KOPT-K1 (cell line): ENCODE results near the gene DDX50.
"Not testable (repeated sequence)": the region's sequence is repeated elsewhere in the genome, so short reads cannot be mapped to it uniquely, and the experiment has no call there.

Source experiments
- H3K27ac ChIP-seq: fragments of 200-600 bp; sonication (generic); 2 replicates; pipeline ENCODE4 v1.5.1; 2016; ENCODE audit warnings: antibody characterized with exemption, mild to moderate bottlenecking, low read depth, low read length; ENCODE audit not compliant: poor library complexity, severe bottlenecking
- H3K36me3 ChIP-seq: fragments of 200-600 bp; sonication (generic); 2 replicates; pipeline ENCODE4 v1.5.1; 2017; ENCODE audit warnings: antibody characterized with exemption, mild to moderate bottlenecking, low read length, moderate library complexity; ENCODE audit not compliant: insufficient read depth
- H3K9me3 ChIP-seq: fragments of 200-600 bp; sonication (generic); 2 replicates; pipeline ENCODE4 v1.5.1; 2017; ENCODE audit warnings: antibody characterized with exemption, low read length, mild to moderate bottlenecking; ENCODE audit not compliant: insufficient read depth, poor library complexity, severe bottlenecking

DDX50 gene

GRCh38 chr10:68901105-68901927 is at the start of gene DDX50:
DDX50 (plus strand) TSS chr10:68901315; CDS start chr10:68901385, 70 bp downstream.
- Histone ChIP-seq H3K36me3 (peaks cover 25% of the 10 kb centered on the region), H3K27ac (peak within 1 kb of the TSS; percentile 98)

GRCh38 chr10:68856352-68856751 is 44.8 kb upstream of the DDX50 start:
- H3K27ac ChIP-seq = no peak overlapping the region
- H3K36me3 ChIP-seq = no peaks in the 10 kb centered on the region
- peaks cover 15% of the 10 kb centered on the region for H3K9me3 ChIP-seq

More at GRCh38 chr10:68901105-68901927, at the start of gene DDX50:
- H3K9me3 ChIP-seq = no peaks in the 10 kb centered on the region

- H3K36me3 ChIP-seq = no peaks in the 10 kb centered on the region
- peaks cover 18% of the 10 kb centered on the region for H3K9me3 ChIP-seq
- no peak overlapping the region for H3K27ac ChIP-seq
Observed at GRCh38 chr10:68857005-68857404, 44.1 kb upstream of the DDX50 start.

- Histone ChIP-seq H3K36me3 (no peaks in the 10 kb centered on the region), H3K27ac (no peak overlapping the region), H3K9me3 (peaks cover 29% of the 10 kb centered on the region)
Observed at GRCh38 chr10:68861253-68861652, 39.9 kb upstream of the DDX50 start.

- H3K9me3 ChIP-seq = peaks cover 40% of the 10 kb centered on the region
- H3K27ac ChIP-seq = no peak overlapping the region
- no peaks in the 10 kb centered on the region for H3K36me3 ChIP-seq
Observed at GRCh38 chr10:68864611-68865010, 36.5 kb upstream of the DDX50 start.

GRCh38 chr10:68868173-68868572 is 32.9 kb upstream of the DDX50 start:
- not testable (repeated sequence) for H3K27ac ChIP-seq, H3K36me3 ChIP-seq
- peaks cover 12% of the 10 kb centered on the region for H3K9me3 ChIP-seq

- peaks cover 12% of the 10 kb centered on the region for H3K9me3 ChIP-seq
- no peaks in the 10 kb centered on the region for H3K36me3 ChIP-seq
- no peak overlapping the region for H3K27ac ChIP-seq
Observed at GRCh38 chr10:68869623-68870022, 31.5 kb upstream of the DDX50 start.

GRCh38 chr10:68870061-68870460 is 31.1 kb upstream of the DDX50 start:
- Histone ChIP-seq H3K36me3 (no peaks in the 10 kb centered on the region), H3K9me3 (peaks cover 12% of the 10 kb centered on the region), H3K27ac (no peak overlapping the region)

- Histone ChIP-seq H3K36me3 (no peaks in the 10 kb centered on the region), H3K27ac (no peak overlapping the region), H3K9me3 (peaks cover 12% of the 10 kb centered on the region)
Observed at GRCh38 chr10:68870545-68871104, 30.5 kb upstream of the DDX50 start.

- H3K9me3 ChIP-seq = peaks cover 12% of the 10 kb centered on the region
- H3K27ac ChIP-seq = no peak overlapping the region
- H3K36me3 ChIP-seq = no peaks in the 10 kb centered on the region
Observed at GRCh38 chr10:68871105-68871711, 29.9 kb upstream of the DDX50 start.

GRCh38 chr10:68871731-68872342 is 29.3 kb upstream of the DDX50 start:
- no peak overlapping the region for H3K27ac ChIP-seq

GRCh38 chr10:68876246-68877138 is 24.6 kb upstream of the DDX50 start:
- no peaks in the 10 kb centered on the region for H3K9me3 ChIP-seq
- H3K36me3 ChIP-seq = no peaks in the 10 kb centered on the region
- H3K27ac ChIP-seq = no peak overlapping the region

More at GRCh38 chr10:68871731-68872342, 29.3 kb upstream of the DDX50 start:
- Histone ChIP-seq H3K36me3 (no peaks in the 10 kb centered on the region), H3K9me3 (peaks cover 12% of the 10 kb centered on the region)

- no peak overlapping the region for H3K27ac ChIP-seq
- H3K36me3 ChIP-seq = no peaks in the 10 kb centered on the region
- H3K9me3 ChIP-seq = no peaks in the 10 kb centered on the region
Observed at GRCh38 chr10:68877482-68878110, 23.5 kb upstream of the DDX50 start.

- H3K27ac ChIP-seq = no peak overlapping the region
- no peaks in the 10 kb centered on the region for H3K36me3 ChIP-seq
- no peaks in the 10 kb centered on the region for H3K9me3 ChIP-seq
Observed at GRCh38 chr10:68878496-68878895, 22.6 kb upstream of the DDX50 start.
